Tibial nerve (tissue), 4 donors: ENCODE measurements around the gene ADRA1B. TPM values are rescaled to one million over a fixed set of nuclear protein-coding genes. Genes with fewer than 3 reads are reported as not detected.
"Not testable (repeated sequence)": the region's sequence is repeated elsewhere in the genome, so short reads cannot be mapped to it uniquely, and the experiment has no call there.

Source experiments
- DNase-seq, 2 donors: peaks; one replicate each; pipeline ENCODE4 v3.0.0-alpha.2; 2019; ENCODE audit warnings: low spot score in 2 of 2
- H3K27ac ChIP-seq, 4 donors: fragments of 200-600 bp; sonication (generic) in 3 of 4; one replicate each; pipeline ENCODE4 v1.5.1; 2017 to 2019; ENCODE audit warnings: mild to moderate bottlenecking in 1 of 4
- H3K27me3 ChIP-seq, 2 donors: fragments of 200-600 bp; sonication (generic) in 1 of 2; one replicate each; pipeline versions ENCODE4 v1.5.1 to v1.6.0; 2017 to 2019
- H3K36me3 ChIP-seq, 3 donors: fragments of 200-600 bp; sonication (generic); one replicate each; pipeline ENCODE4 v1.5.1; 2018 to 2019
- H3K4me1 ChIP-seq, 4 donors: fragments of 200-600 bp; sonication (generic) in 3 of 4; one replicate each; pipeline ENCODE4 v1.5.1; 2017 to 2019
- H3K4me3 ChIP-seq, 4 donors: fragments of 200-600 bp; sonication (generic) in 3 of 4; one replicate each; pipeline ENCODE4 v1.5.1; 2017 to 2019; ENCODE audit warnings: mild to moderate bottlenecking in 1 of 4, moderate library complexity in 1 of 4
- H3K9me3 ChIP-seq, 4 donors: fragments of 200-600 bp; sonication (generic) in 3 of 4; one replicate each; pipeline ENCODE4 v1.5.1; 2017 to 2019
- CTCF ChIP-seq, 5 experiments: fragments of 200-600 bp in 3 of 5; fragments of 450-650 bp in 2 of 5; sonication (generic) in 3 of 5; IDR thresholded peaks; one replicate each; pipeline ENCODE4 v1.5.1; 2016 to 2019; ENCODE audit warnings: antibody characterized with exemption in 5 of 5, mild to moderate bottlenecking in 3 of 5, moderate library complexity in 2 of 5
- EP300 ChIP-seq, 2 donors: sonication (generic); formaldehyde crosslinking; IDR thresholded peaks; one replicate each; pipeline ENCODE4 v1.6.1; 2017; ENCODE audit warnings: antibody characterized with exemption in 2 of 2, mild to moderate bottlenecking in 1 of 2
- POLR2A ChIP-seq, 2 donors: fragments of 450-650 bp; IDR thresholded peaks; one replicate each; pipeline ENCODE4 v1.6.1; 2017; ENCODE audit warnings: antibody characterized with exemption in 2 of 2, mild to moderate bottlenecking in 2 of 2, moderate library complexity in 2 of 2
- WGBS, 2 donors: methylation state at CpG; one replicate each; pipeline ENCODE4 v1.1.5; 2018; 5-methylcytosine and 5-hydroxymethylcytosine counted together
- total RNA-seq, 4 donors: library from RNA; depleted of rRNA; stranded (reverse); fragments of >200 nt; gene quantifications; one replicate each; pipeline ENCODE4 v1.1.0, GENCODE V29; 2016

Gene ADRA1B
- total RNA-seq, 4 donors from 2014 or later = 3.6 to 6.9 (median 6.2) TPM

GRCh38 chr5:159995907-159996306 is 79.6 kb downstream of the ADRA1B start:
- no peaks in the 10 kb centered on the region for H3K4me1 ChIP-seq
- no peak overlapping the region for H3K4me3 ChIP-seq
- peaks cover 0 to 8% of the 10 kb centered on the region in 2 donors for H3K27me3 ChIP-seq
- no peak for DNase-seq
- WGBS, 2 donors = 75 to 80% methylated on average over 3 of the region's 3 CpGs
- H3K36me3 ChIP-seq = no peaks in the 10 kb centered on the region
- no peak overlapping the region for H3K27ac ChIP-seq
- peaks cover 0 to 18% (median 0%) of the 10 kb centered on the region in 4 donors for H3K9me3 ChIP-seq
- no peak for TF ChIP-seq EP300 (IDR thresholded peaks at IDR 0.05)
- no peak for TF ChIP-seq POLR2A (IDR thresholded peaks at IDR 0.05)
- no peak for TF ChIP-seq CTCF (IDR thresholded peaks at IDR 0.05)

- H3K4me1 ChIP-seq = no peaks in the 10 kb centered on the region
- no peak for TF ChIP-seq EP300 (IDR thresholded peaks at IDR 0.05)
- no peak for TF ChIP-seq POLR2A (IDR thresholded peaks at IDR 0.05)
- no peak for TF ChIP-seq CTCF (IDR thresholded peaks at IDR 0.05)
- DNase-seq = no peak
- no peak overlapping the region for H3K27ac ChIP-seq
- 69 to 85% methylated on average over 3 of the region's 3 CpGs for WGBS, 2 donors
- H3K9me3 ChIP-seq = no peaks in the 10 kb centered on the region
- H3K36me3 ChIP-seq = no peaks in the 10 kb centered on the region
- peaks cover 0 to 8% of the 10 kb centered on the region in 2 donors for H3K27me3 ChIP-seq
- H3K4me3 ChIP-seq = no peak overlapping the region
Observed at GRCh38 chr5:160001457-160001856, 85.2 kb downstream of the ADRA1B start.

- no peak overlapping the region for H3K27ac ChIP-seq
- peaks cover 0 to 25% (median 12%) of the 10 kb centered on the region in 4 donors for H3K4me1 ChIP-seq
- WGBS, 2 donors = 85 to 91% methylated on average over 3 of the region's 3 CpGs
- H3K4me3 ChIP-seq = no peak overlapping the region
- no peaks in the 10 kb centered on the region for H3K9me3 ChIP-seq
- peaks cover 0 to 15% (median 4%) of the 10 kb centered on the region in 3 donors for H3K36me3 ChIP-seq
- no peak for DNase-seq
- no peaks in the 10 kb centered on the region for H3K27me3 ChIP-seq
- no peak for TF ChIP-seq POLR2A (IDR thresholded peaks at IDR 0.05)
- TF ChIP-seq CTCF (IDR thresholded peaks at IDR 0.05) = no peak
- no peak for TF ChIP-seq EP300 (IDR thresholded peaks at IDR 0.05)
Observed at GRCh38 chr5:160007514-160007913, 91.2 kb downstream of the ADRA1B start.

- peak overlapping the region in 3 of 4 donors; percentile 63 to 89 (median 87) for H3K27ac ChIP-seq
- H3K4me3 ChIP-seq = peak overlapping the region; percentile 61 to 90 (median 75)
- H3K27me3 ChIP-seq, H3K9me3 ChIP-seq, DNase-seq: not testable (repeated sequence)
- H3K36me3 ChIP-seq = peaks cover 0 to 25% (median 6%) of the 10 kb centered on the region in 3 donors
- 80 to 83% methylated on average over 14 of the region's 14 CpGs for WGBS, 2 donors
- H3K4me1 ChIP-seq = peaks cover 0 to 25% (median 12%) of the 10 kb centered on the region in 4 donors
Observed at GRCh38 chr5:160008529-160008876, 92.2 kb downstream of the ADRA1B start.

- WGBS, 2 donors = 0 to 1% methylated on average over 31 of the region's 31 CpGs
Observed at GRCh38 chr5:160008877-160009590, 92.8 kb downstream of the ADRA1B start, which contains the start of gene TTC1. TSS of gene TTC1 (plus strand) at chr5:160009139. CDS start at chr5:160010529, 1,390 bp downstream.

More at GRCh38 chr5:160008877-160009590, 92.8 kb downstream of the ADRA1B start, which contains the start of gene TTC1:
- Histone ChIP-seq H3K4me1 (peaks cover 0 to 25% (median 12%) of the 10 kb centered on the region in 4 donors), H3K27ac (peak within 1 kb of the TSS; percentile 63 to 89 (median 87)), H3K36me3 (peaks cover 0 to 31% (median 6%) of the 10 kb centered on the region in 3 donors), H3K27me3 (no peaks in the 10 kb centered on the region), H3K4me3 (peak within 1 kb of the TSS; percentile 61 to 90 (median 75)), H3K9me3 (no peaks in the 10 kb centered on the region)
- DNase-seq = peak; percentile 94 to 99
- TF ChIP-seq POLR2A (IDR thresholded peaks at IDR 0.05) (peak; percentile 71 to 85), EP300 (IDR thresholded peaks at IDR 0.05) (peak; percentile 90 to 99), CTCF (IDR thresholded peaks at IDR 0.05) (no peak)
